ENCODE measurements around the gene BTBD2. TPM values are rescaled to one million over a fixed set of nuclear protein-coding genes. Genes with fewer than 3 reads are reported as not detected.

Gene BTBD2
- total and polyA plus RNA-seq, 2 of the 8 experiments (the other 6 are each of a cell fraction or from before 2014, with no cell fraction given), result 91.7 to 92.3 TPM

GRCh38 chr19:2012941-2013682 is 2.4 kb downstream of the BTBD2 start (continued):
- TF ChIP-seq CHD7 (IDR thresholded peaks at IDR 0.05; ENCODE audit: insufficient replicate concordance, low read length) (no peak), RFX5 (IDR thresholded peaks at IDR 0.05; ENCODE audit: borderline replicate concordance, low read depth, low read length) (no peak), HDAC2 (IDR thresholded peaks at IDR 0.05; ENCODE audit: borderline replicate concordance in 1 of 2, low read depth in 2 of 2, low read length in 2 of 2) (no peak), SAP30 (IDR thresholded peaks at IDR 0.05; ENCODE audit: insufficient read depth, insufficient replicate concordance, low read length) (no peak), SP1 (IDR thresholded peaks at IDR 0.05; ENCODE audit: low read depth, low read length) (no peak), POLR2A (IDR thresholded peaks at IDR 0.05; ENCODE audit: control extremely low read depth in 1 of 2, low read depth in 2 of 2, low read length in 2 of 2) (no peak), SUZ12 (IDR thresholded peaks at IDR 0.05; ENCODE audit: low read length) (no peak), CHD1 (IDR thresholded peaks at IDR 0.05; ENCODE audit: low read depth, low read length) (no peak), RBBP5 (IDR thresholded peaks at IDR 0.05; ENCODE audit: borderline replicate concordance, low read depth, low read length) (no peak), SIN3A (conservative IDR thresholded peaks at IDR 0.05 in 1 of 2, IDR thresholded peaks at IDR 0.05 in 1 of 2; ENCODE audit: low read depth in 1 of 2, low read length in 2 of 2) (no peak)
